Tibial nerve (tissue), 4 donors: Measurements from ENCODE around the gene CD81. TPM values are rescaled to one million over a fixed set of nuclear protein-coding genes. Genes with fewer than 3 reads are reported as not detected.

Experiments used
- DNase-seq, 2 donors: peaks; one replicate each; pipeline ENCODE4 v3.0.0-alpha.2; 2019; ENCODE audit warnings: low spot score in 2 of 2
- H3K27ac ChIP-seq, 4 donors: fragments of 200-600 bp; sonication (generic) in 3 of 4; one replicate each; pipeline ENCODE4 v1.5.1; 2017 to 2019; ENCODE audit warnings: mild to moderate bottlenecking in 1 of 4
- H3K27me3 ChIP-seq, 2 donors: fragments of 200-600 bp; sonication (generic) in 1 of 2; one replicate each; pipeline versions ENCODE4 v1.5.1 to v1.6.0; 2017 to 2019
- H3K36me3 ChIP-seq, 3 donors: fragments of 200-600 bp; sonication (generic); one replicate each; pipeline ENCODE4 v1.5.1; 2018 to 2019
- H3K4me1 ChIP-seq, 4 donors: fragments of 200-600 bp; sonication (generic) in 3 of 4; one replicate each; pipeline ENCODE4 v1.5.1; 2017 to 2019
- H3K4me3 ChIP-seq, 4 donors: fragments of 200-600 bp; sonication (generic) in 3 of 4; one replicate each; pipeline ENCODE4 v1.5.1; 2017 to 2019; ENCODE audit warnings: mild to moderate bottlenecking in 1 of 4, moderate library complexity in 1 of 4
- H3K9me3 ChIP-seq, 4 donors: fragments of 200-600 bp; sonication (generic) in 3 of 4; one replicate each; pipeline ENCODE4 v1.5.1; 2017 to 2019
- CTCF ChIP-seq, 5 experiments: fragments of 200-600 bp in 3 of 5; fragments of 450-650 bp in 2 of 5; sonication (generic) in 3 of 5; IDR thresholded peaks; one replicate each; pipeline ENCODE4 v1.5.1; 2016 to 2019; ENCODE audit warnings: antibody characterized with exemption in 5 of 5, mild to moderate bottlenecking in 3 of 5, moderate library complexity in 2 of 5
- EP300 ChIP-seq, 2 donors: sonication (generic); formaldehyde crosslinking; IDR thresholded peaks; one replicate each; pipeline ENCODE4 v1.6.1; 2017; ENCODE audit warnings: antibody characterized with exemption in 2 of 2, mild to moderate bottlenecking in 1 of 2
- POLR2A ChIP-seq, 2 donors: fragments of 450-650 bp; IDR thresholded peaks; one replicate each; pipeline ENCODE4 v1.6.1; 2017; ENCODE audit warnings: antibody characterized with exemption in 2 of 2, mild to moderate bottlenecking in 2 of 2, moderate library complexity in 2 of 2
- WGBS, 2 donors: methylation state at CpG; one replicate each; pipeline ENCODE4 v1.1.5; 2018; 5-methylcytosine and 5-hydroxymethylcytosine counted together
- total RNA-seq, 4 donors: library from RNA; depleted of rRNA; stranded (reverse); fragments of >200 nt; gene quantifications; one replicate each; pipeline ENCODE4 v1.1.0, GENCODE V29; 2016

Gene CD81
- total RNA-seq, 4 donors from 2014 or later: 650 to 822 (median 674) TPM

GRCh38 chr11:2423157-2424025 is 46.3 kb downstream of the CD81 start:
- DNase-seq: no peak
- no peak overlapping the region for H3K4me3 ChIP-seq
- peaks cover 0 to 4% of the 10 kb centered on the region in 2 donors for H3K27me3 ChIP-seq
- TF ChIP-seq POLR2A (IDR thresholded peaks at IDR 0.05) (no peak), CTCF (IDR thresholded peaks at IDR 0.05) (no peak), EP300 (IDR thresholded peaks at IDR 0.05) (no peak)
- peaks cover 0 to 15% (median 4%) of the 10 kb centered on the region in 4 donors for H3K4me1 ChIP-seq
- WGBS, 2 donors: 71 to 81% methylated on average over 10 to 18 of the region's 26 CpGs
- H3K27ac ChIP-seq: no peak overlapping the region
- H3K9me3 ChIP-seq: no peaks in the 10 kb centered on the region
- H3K36me3 ChIP-seq: no peaks in the 10 kb centered on the region

GRCh38 chr11:2424811-2425495 is 47.8 kb downstream of the CD81 start:
- TF ChIP-seq EP300 (IDR thresholded peaks at IDR 0.05) (no peak), POLR2A (IDR thresholded peaks at IDR 0.05) (no peak), CTCF (IDR thresholded peaks at IDR 0.05) (no peak)
- Histone ChIP-seq H3K36me3 (no peaks in the 10 kb centered on the region), H3K4me1 (peaks cover 0 to 9% (median 4%) of the 10 kb centered on the region in 4 donors), H3K4me3 (no peak overlapping the region), H3K9me3 (no peaks in the 10 kb centered on the region), H3K27me3 (peaks cover 0 to 4% of the 10 kb centered on the region in 2 donors), H3K27ac (no peak overlapping the region)
- no peak for DNase-seq
- WGBS, 2 donors: 70 to 81% methylated on average over 21 to 28 of the region's 28 CpGs

GRCh38 chr11:2425506-2425905 is 48.4 kb downstream of the CD81 start:
- no peaks in the 10 kb centered on the region for H3K36me3 ChIP-seq
- peaks cover 0 to 4% of the 10 kb centered on the region in 2 donors for H3K27me3 ChIP-seq
- TF ChIP-seq POLR2A (IDR thresholded peaks at IDR 0.05) (no peak), EP300 (IDR thresholded peaks at IDR 0.05) (no peak), CTCF (IDR thresholded peaks at IDR 0.05) (no peak)
- no peak for DNase-seq
- H3K4me1 ChIP-seq: peaks cover 0 to 4% (median 1%) of the 10 kb centered on the region in 4 donors
- 76 to 97% methylated on average over 5 to 8 of the region's 8 CpGs for WGBS, 2 donors
- no peak overlapping the region for H3K27ac ChIP-seq
- no peaks in the 10 kb centered on the region for H3K9me3 ChIP-seq
- H3K4me3 ChIP-seq: no peak overlapping the region

- Histone ChIP-seq H3K4me1 (no peaks in the 10 kb centered on the region), H3K36me3 (no peaks in the 10 kb centered on the region), H3K9me3 (no peaks in the 10 kb centered on the region), H3K27ac (no peak overlapping the region), H3K4me3 (no peak overlapping the region), H3K27me3 (peaks cover 0 to under 1% of the 10 kb centered on the region in 2 donors)
- TF ChIP-seq POLR2A (IDR thresholded peaks at IDR 0.05) (no peak), EP300 (IDR thresholded peaks at IDR 0.05) (no peak), CTCF (IDR thresholded peaks at IDR 0.05) (no peak)
- 88 to 89% methylated on average over 6 to 9 of the region's 13 CpGs for WGBS, 2 donors
- no peak for DNase-seq
Measured at GRCh38 chr11:2426221-2426620, 49.1 kb downstream of the CD81 start.
